ENCODE data around the gene ITIH2.
"Not testable (repeated sequence)": the region's sequence is repeated elsewhere in the genome, so short reads cannot be mapped to it uniquely, and the experiment has no call there.

- TF ChIP-seq MAX (IDR thresholded peaks at IDR 0.05; ENCODE audit: low read depth, low read length); CTCF (IDR thresholded peaks at IDR 0.05; ENCODE audit: low read depth, low read length); POLR2A (IDR thresholded peaks at IDR 0.05; ENCODE audit: extremely low read depth, insufficient read length): not testable (repeated sequence)
These were observed 9.9 kb upstream of the ITIH2 start for GRCh38 chr10:7693194-7693593.
